OCI-LY7 (cell line): ENCODE measurements around the gene EPHB1. TPM values are rescaled to one million over a fixed set of nuclear protein-coding genes. Genes with fewer than 3 reads are reported as not detected.

Experiments used
- BruUV-seq: library from RNA; stranded (reverse); fragments of 400-500 nt; replicated peaks from 2 replicates; lab custom pipeline; 2021; lab: Mats Ljungman, UMichigan
- CTCF ChIA-PET: fragments of 300-600 bp; sonication (Branson Sonifier 250); formaldehyde crosslinking; loops from one replicate; lab custom pipeline; 2022; ENCODE audit warnings: antibody characterized with exemption; ENCODE audit not compliant: unreplicated experiment; lab: Charles Lee
- POLR2A ChIA-PET: fragments of 300-600 bp; sonication (Branson Sonifier 250); formaldehyde crosslinking; loops from one replicate; lab custom pipeline; 2022; ENCODE audit warnings: antibody characterized with exemption; lab: Charles Lee
- DNase-seq: peaks from one replicate; pipeline ENCODE4 v3.0.0-alpha.2; 2015; ENCODE audit warnings: low spot score
- H2AFZ ChIP-seq: fragments of 200-600 bp; sonication (generic), shearing (Covaris generic); 2 replicates; pipeline ENCODE4 v1.6.1; 2014; ENCODE audit warnings: mild to moderate bottlenecking, antibody characterized with exemption, low read length, moderate library complexity
- H3K27ac ChIP-seq: fragments of 200-600 bp; sonication (generic); 2 replicates; pipeline ENCODE4 v1.5.1; 2014; ENCODE audit warnings: mixed run types, low read depth, mild to moderate bottlenecking, moderate library complexity, low read length, inconsistent platforms; ENCODE audit not compliant: poor library complexity, severe bottlenecking
- H3K36me3 ChIP-seq: fragments of 200-600 bp; sonication (generic); 2 replicates; pipeline ENCODE4 v1.6.1; 2014; ENCODE audit warnings: mild to moderate bottlenecking, antibody characterized with exemption, low read length, moderate library complexity, mixed read lengths; ENCODE audit not compliant: insufficient read depth
- H3K4me1 ChIP-seq: fragments of 200-600 bp; sonication (generic); 2 replicates; pipeline ENCODE4 v1.5.1; 2014; ENCODE audit warnings: mild to moderate bottlenecking, low read length; ENCODE audit not compliant: insufficient read depth, poor library complexity, severe bottlenecking
- H3K4me2 ChIP-seq: fragments of 200-600 bp; sonication (generic); 2 replicates; pipeline ENCODE4 v1.6.1; 2014; ENCODE audit warnings: mild to moderate bottlenecking, low read length
- H3K4me3 ChIP-seq: fragments of 200-600 bp; sonication (generic); 2 replicates; pipeline ENCODE4 v1.5.1; 2014; ENCODE audit warnings: mild to moderate bottlenecking, low read depth, low read length; ENCODE audit not compliant: poor library complexity, severe bottlenecking
- H3K79me2 ChIP-seq: fragments of 200-600 bp; sonication (generic); 2 replicates; pipeline ENCODE4 v1.6.1; 2016; ENCODE audit warnings: low read depth, mild to moderate bottlenecking, low read length, moderate library complexity, mixed read lengths; ENCODE audit not compliant: insufficient read depth
- H3K9me2 ChIP-seq: fragments of 200-600 bp; sonication (generic); 2 replicates; pipeline ENCODE4 v1.6.1; 2016; ENCODE audit warnings: mild to moderate bottlenecking, low read length, mixed read lengths; ENCODE audit not compliant: insufficient read depth
- H3K9me3 ChIP-seq: fragments of 200-600 bp; sonication (generic); 2 replicates; pipeline ENCODE4 v1.6.1; 2014; ENCODE audit warnings: mild to moderate bottlenecking, mixed run types, low read length, mixed read lengths
- H4K20me1 ChIP-seq: fragments of 200-600 bp; sonication (generic); 2 replicates; pipeline ENCODE4 v1.6.1; 2014; ENCODE audit warnings: mild to moderate bottlenecking, antibody characterized with exemption, low read length, moderate library complexity, mixed read lengths; ENCODE audit not compliant: insufficient read depth
- CTCF ChIP-seq: fragments of 200-600 bp; sonication (generic); conservative IDR thresholded peaks from 2 replicates; pipeline ENCODE4 v1.5.1; 2014; ENCODE audit warnings: mild to moderate bottlenecking, antibody characterized with exemption, low read length, moderate library complexity, mixed read lengths
- EZH2phosphoT487 ChIP-seq: fragments of 200-600 bp; sonication (generic); IDR thresholded peaks from 2 replicates; pipeline ENCODE4 v1.6.1; 2018; ENCODE audit warnings: low read depth, borderline replicate concordance, mild to moderate bottlenecking, mixed run types, antibody characterized with exemption, low read length, moderate library complexity, mixed read lengths
- intact Hi-C: fragments of 100-400 bp; cut with micrococcal nuclease; formaldehyde crosslinking; loops from one replicate; pipeline ENCODE4 v1.10.0; 2022; ENCODE audit not compliant: unreplicated experiment
- total RNA-seq, 2 experiments: library from RNA; depleted of rRNA in 1 of 2; stranded (reverse); fragments of >200 nt in 1 of 2; shearing (Covaris generic) in 1 of 2; gene quantifications; 2 replicates each; pipeline ENCODE4 v1.2.3, GENCODE V29; 2014 to 2022

EPHB1 gene
- total RNA-seq, 2 experiments from 2014 or later, result 0.54 to 1.3 TPM

GRCh38 chr3:135149707-135150681, 354.9 kb downstream of the EPHB1 start:
- ChIA-PET POLR2A (interaction anchor here (0.7 kb wide), 1 partner anchor 100 kb away, joined by 3 read pairs; no protein-coding TSS in a partner anchor), CTCF (no interaction called here)
- no peaks in the 10 kb centered on the region for H4K20me1 ChIP-seq
- intact Hi-C loops, result no loop called here
- no peak for DNase-seq
- no peak overlapping the region for H3K27ac ChIP-seq
- H3K4me1 ChIP-seq, result no peaks in the 10 kb centered on the region
- TF ChIP-seq CTCF (no peak), EZH2phosphoT487 (no peak)
- no peaks in the 10 kb centered on the region for H3K9me2 ChIP-seq
- H3K4me3 ChIP-seq, result no peak overlapping the region
- H3K79me2 ChIP-seq, result no peaks in the 10 kb centered on the region
- no peaks in the 10 kb centered on the region for H3K36me3 ChIP-seq
- no TSS peak for BruUV-seq
- H2AFZ ChIP-seq, result no peak overlapping the region
- H3K4me2 ChIP-seq, result no peak overlapping the region
- H3K9me3 ChIP-seq, result no peaks in the 10 kb centered on the region

GRCh38 chr3:135154186-135154585, 359.1 kb downstream of the EPHB1 start:
- ChIA-PET CTCF (no interaction called here), POLR2A (no interaction called here)
- no peak for DNase-seq
- no peak overlapping the region for H3K4me2 ChIP-seq
- H4K20me1 ChIP-seq, result no peaks in the 10 kb centered on the region
- H3K9me3 ChIP-seq, result no peaks in the 10 kb centered on the region
- H3K27ac ChIP-seq, result no peak overlapping the region
- H3K36me3 ChIP-seq, result no peaks in the 10 kb centered on the region
- no peaks in the 10 kb centered on the region for H3K4me1 ChIP-seq
- no peaks in the 10 kb centered on the region for H3K9me2 ChIP-seq
- BruUV-seq, result no TSS peak
- H3K79me2 ChIP-seq, result no peaks in the 10 kb centered on the region
- H2AFZ ChIP-seq, result no peak overlapping the region
- no peak overlapping the region for H3K4me3 ChIP-seq
- TF ChIP-seq CTCF, result no peak
- TF ChIP-seq EZH2phosphoT487, result no peak
- intact Hi-C loops, result no loop called here

DNA sequence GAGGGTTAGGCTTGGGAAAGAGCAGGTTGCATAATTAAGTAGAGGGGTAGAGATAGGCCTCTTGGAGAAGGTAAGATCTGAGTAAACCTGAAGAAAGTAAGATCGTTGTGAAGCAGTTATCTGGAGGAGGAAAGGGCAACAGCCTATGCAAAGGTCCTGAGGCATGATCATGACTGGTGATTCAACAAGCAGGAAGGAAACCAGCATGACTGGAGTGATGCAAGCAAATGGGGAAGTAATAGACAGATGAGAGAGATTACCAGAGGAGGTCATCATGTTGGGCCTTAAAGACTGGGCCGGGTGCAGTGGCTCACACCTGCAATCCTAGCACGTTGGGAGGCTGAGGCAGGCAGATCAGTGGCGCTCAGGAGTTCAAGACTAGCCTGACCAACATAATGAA, 360.2 kb downstream of the EPHB1 start:
- intact Hi-C loops, result no loop called here
- H4K20me1 ChIP-seq, result no peaks in the 10 kb centered on the region
- no peaks in the 10 kb centered on the region for H3K4me1 ChIP-seq

More for the DNA sequence above, 360.2 kb downstream of the EPHB1 start:
- Histone ChIP-seq H3K36me3 (no peaks in the 10 kb centered on the region), H3K4me3 (no peak overlapping the region), H3K79me2 (no peaks in the 10 kb centered on the region), H3K9me2 (no peaks in the 10 kb centered on the region), H3K9me3 (no peaks in the 10 kb centered on the region), H3K4me2 (no peak overlapping the region), H3K27ac (no peak overlapping the region), H2AFZ (no peak overlapping the region)
- TF ChIP-seq CTCF (no peak), EZH2phosphoT487 (no peak)
- ChIA-PET CTCF (no interaction called here), POLR2A (no interaction called here)
- no TSS peak for BruUV-seq
- DNase-seq, result no peak
